Cardiac muscle cell (in vitro differentiated cells and primary cell): ENCODE data around the gene MISP. TPM values are rescaled to one million over a fixed set of nuclear protein-coding genes. Genes with fewer than 3 reads are reported as not detected.
A peak's percentile ranks its signal among the peaks of the same experiment; 100 is the strongest.

Source experiments
- DNase-seq, 2 donors: peaks; one replicate each; pipeline versions ENCODE4 v3.0.0 to v3.0.0-alpha.2; 2010 to 2017; ENCODE audit warnings: low read depth in 1 of 2, low spot score in 1 of 2
- H3K27ac ChIP-seq: fragments of 200-600 bp; sonication (generic); 2 replicates; pipeline ENCODE4 v1.5.1; 2016
- H3K27me3 ChIP-seq: fragments of 200-600 bp; sonication (generic); 2 replicates; pipeline ENCODE4 v1.6.0; 2016; ENCODE audit warnings: control low read depth
- H3K36me3 ChIP-seq: fragments of 200-600 bp; sonication (generic); 2 replicates; pipeline ENCODE4 v1.5.1; 2016; ENCODE audit warnings: control low read depth
- H3K4me1 ChIP-seq: fragments of 200-600 bp; sonication (generic); 2 replicates; pipeline ENCODE4 v1.8.1; 2017; ENCODE audit warnings: low read depth, mild to moderate bottlenecking, mixed run types
- H3K4me3 ChIP-seq: fragments of 200-600 bp; sonication (generic); 2 replicates; pipeline ENCODE4 v1.5.1; 2016; ENCODE audit warnings: mild to moderate bottlenecking
- H3K9me3 ChIP-seq: fragments of 200-600 bp; sonication (generic); 2 replicates; pipeline ENCODE4 v1.5.1; 2017; ENCODE audit warnings: low read depth, mild to moderate bottlenecking, control low read depth
- polyA plus RNA-seq: library from polyadenylated mRNA; unstranded; fragments of >200 nt; fragmentation: Nextera tagmentation; extraction: Ambion mirVana; gene quantifications from 2 replicates; pipeline ENCODE4 v1.2.1, GENCODE V29; 2016
- total RNA-seq: library from RNA; depleted of rRNA; stranded (reverse); fragments of >200 nt; gene quantifications from 2 replicates; pipeline ENCODE4 v1.2.3, GENCODE V29; 2016
- TF ChIP-seq, protein P1 (sequence below): IDR thresholded peaks from 2 replicates; pipeline ENCODE4 v1.5.1; 2012; ENCODE audit warnings: low read depth, mild to moderate bottlenecking, low read length

Gene MISP
- total and polyA plus RNA-seq, 2 experiments from 2014 or later, result 1.2 TPM; not detected in 1

- no peak for DNase-seq
- H3K4me3 ChIP-seq, result no peak overlapping the region
- no peaks in the 10 kb centered on the region for H3K36me3 ChIP-seq
- H3K9me3 ChIP-seq, result no peaks in the 10 kb centered on the region
- H3K27ac ChIP-seq, result no peak overlapping the region
- TF ChIP-seq, protein P1, sequence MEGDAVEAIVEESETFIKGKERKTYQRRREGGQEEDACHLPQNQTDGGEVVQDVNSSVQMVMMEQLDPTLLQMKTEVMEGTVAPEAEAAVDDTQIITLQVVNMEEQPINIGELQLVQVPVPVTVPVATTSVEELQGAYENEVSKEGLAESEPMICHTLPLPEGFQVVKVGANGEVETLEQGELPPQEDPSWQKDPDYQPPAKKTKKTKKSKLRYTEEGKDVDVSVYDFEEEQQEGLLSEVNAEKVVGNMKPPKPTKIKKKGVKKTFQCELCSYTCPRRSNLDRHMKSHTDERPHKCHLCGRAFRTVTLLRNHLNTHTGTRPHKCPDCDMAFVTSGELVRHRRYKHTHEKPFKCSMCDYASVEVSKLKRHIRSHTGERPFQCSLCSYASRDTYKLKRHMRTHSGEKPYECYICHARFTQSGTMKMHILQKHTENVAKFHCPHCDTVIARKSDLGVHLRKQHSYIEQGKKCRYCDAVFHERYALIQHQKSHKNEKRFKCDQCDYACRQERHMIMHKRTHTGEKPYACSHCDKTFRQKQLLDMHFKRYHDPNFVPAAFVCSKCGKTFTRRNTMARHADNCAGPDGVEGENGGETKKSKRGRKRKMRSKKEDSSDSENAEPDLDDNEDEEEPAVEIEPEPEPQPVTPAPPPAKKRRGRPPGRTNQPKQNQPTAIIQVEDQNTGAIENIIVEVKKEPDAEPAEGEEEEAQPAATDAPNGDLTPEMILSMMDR, result no peak
- H3K4me1 ChIP-seq, result no peaks in the 10 kb centered on the region
- no peaks in the 10 kb centered on the region for H3K27me3 ChIP-seq
Observed at GRCh38 chr19:754530-754929, 3.6 kb downstream of the MISP start.

- H3K27me3 ChIP-seq, result no peaks in the 10 kb centered on the region
- H3K9me3 ChIP-seq, result no peaks in the 10 kb centered on the region
Observed at GRCh38 chr19:755063-755462, 4.2 kb downstream of the MISP start.

GRCh38 chr19:756236-756635 lies 5.3 kb downstream of the MISP start:
- no peaks in the 10 kb centered on the region for H3K36me3 ChIP-seq
- no peak overlapping the region for H3K4me3 ChIP-seq
- TF ChIP-seq, protein P1, result no peak
- no peaks in the 10 kb centered on the region for H3K27me3 ChIP-seq
- DNase-seq, result peak in 1 of 2 donors; percentile 16
- no peak overlapping the region for H3K27ac ChIP-seq
- no peaks in the 10 kb centered on the region for H3K4me1 ChIP-seq
- no peaks in the 10 kb centered on the region for H3K9me3 ChIP-seq

More at GRCh38 chr19:755063-755462, 4.2 kb downstream of the MISP start:
- H3K27ac ChIP-seq, result no peak overlapping the region
- no peaks in the 10 kb centered on the region for H3K4me1 ChIP-seq
- TF ChIP-seq, protein P1, result no peak
- H3K4me3 ChIP-seq, result no peak overlapping the region
- H3K36me3 ChIP-seq, result no peaks in the 10 kb centered on the region
- DNase-seq, result no peak

GRCh38 chr19:756821-757688 lies 6.1 kb downstream of the MISP start:
- TF ChIP-seq, protein P1, result no peak
- DNase-seq, result no peak
- H3K9me3 ChIP-seq, result no peaks in the 10 kb centered on the region

GRCh38 chr19:757811-758668 lies 7.1 kb downstream of the MISP start:
- Histone ChIP-seq H3K9me3 (no peaks in the 10 kb centered on the region), H3K27me3 (no peaks in the 10 kb centered on the region), H3K36me3 (no peaks in the 10 kb centered on the region), H3K27ac (no peak overlapping the region), H3K4me1 (no peaks in the 10 kb centered on the region), H3K4me3 (no peak overlapping the region)
- no peak for DNase-seq
- TF ChIP-seq, protein P1, result no peak

More at GRCh38 chr19:756821-757688, 6.1 kb downstream of the MISP start:
- Histone ChIP-seq H3K36me3 (no peaks in the 10 kb centered on the region), H3K27ac (no peak overlapping the region), H3K4me3 (no peak overlapping the region), H3K27me3 (no peaks in the 10 kb centered on the region), H3K4me1 (no peaks in the 10 kb centered on the region)
